Activated CD8-positive, alpha-beta T cell treated with anti-CD3 and anti-CD28 coated beads for 36 hours (primary cell): ENCODE measurements around the gene POLA1. TPM values are rescaled to one million over a fixed set of nuclear protein-coding genes. Genes with fewer than 3 reads are reported as not detected.

Source experiments
- ATAC-seq: fragments of 200-7000 bp; cut with Tn5 transposase; one replicate; pipeline ENCODE4 v1.10.0; 2021; ENCODE audit warnings: mild to moderate bottlenecking, moderate library complexity
- CTCF ChIA-PET: fragments of 350-600 bp; sonication (Branson Sonifier 250); formaldehyde crosslinking; loops from one replicate; lab custom pipeline; 2021; ENCODE audit warnings: antibody characterized with exemption; lab: Charles Lee
- POLR2A ChIA-PET: fragments of 350-600 bp; sonication (Branson Sonifier 250); formaldehyde crosslinking; loops from one replicate; lab custom pipeline; 2021; ENCODE audit warnings: antibody characterized with exemption; lab: Charles Lee
- DNase-seq: peaks from one replicate; pipeline ENCODE4 v3.0.0-alpha.2; 2020
- H3K27ac Mint-ChIP-seq: one replicate; pipeline ENCODE4 v1.8.0; 2021; ENCODE audit warnings: mild to moderate bottlenecking, mixed read lengths
- H3K27me3 Mint-ChIP-seq: one replicate; pipeline ENCODE4 v1.8.0; 2021; ENCODE audit warnings: mixed read lengths
- H3K36me3 Mint-ChIP-seq: one replicate; pipeline ENCODE4 v1.8.0; 2021; ENCODE audit warnings: low read depth, mixed read lengths
- H3K4me1 Mint-ChIP-seq: one replicate; pipeline ENCODE4 v1.8.0; 2021; ENCODE audit warnings: low read depth, mixed read lengths
- H3K4me3 Mint-ChIP-seq: one replicate; pipeline ENCODE4 v1.8.0; 2021; ENCODE audit warnings: mild to moderate bottlenecking, moderate library complexity, mixed read lengths
- H3K9me3 Mint-ChIP-seq: one replicate; pipeline ENCODE4 v1.8.0; 2021; ENCODE audit warnings: mixed read lengths
- CTCF ChIP-seq: fragments of 200-600 bp; IDR thresholded peaks from one replicate; pipeline ENCODE4 v1.8.0; 2022; ENCODE audit warnings: antibody characterized with exemption, mild to moderate bottlenecking
- intact Hi-C: fragments of 100-400 bp; cut with micrococcal nuclease; formaldehyde crosslinking; loops from one replicate; pipeline ENCODE4 v1.10.0; 2022
- total RNA-seq, 2 experiments: library from RNA; stranded (reverse); gene quantifications; one replicate each; pipeline ENCODE4 v1.2.3, GENCODE V29; 2021

POLA1 gene
- total RNA-seq, 2 experiments from 2014 or later: 41.4 to 42.9 TPM

GRCh38 chrX:24920769-24921168 lies 227.1 kb downstream of the POLA1 start:
- Mint-ChIP-seq H3K27me3 (no peaks in the 10 kb centered on the region), H3K4me1 (peaks cover 3% of the 10 kb centered on the region), H3K27ac (no peak overlapping the region), H3K9me3 (no peaks in the 10 kb centered on the region), H3K36me3 (peaks cover 8% of the 10 kb centered on the region), H3K4me3 (no peak overlapping the region)
- ChIA-PET POLR2A (no interaction called here), CTCF (no interaction called here)
- DNase-seq (no peak), ATAC-seq (peak; percentile 37)
- intact Hi-C loops: no loop called here
- TF ChIP-seq CTCF: no peak

GRCh38 chrX:24925430-24925829 lies 231.7 kb downstream of the POLA1 start:
- Mint-ChIP-seq H3K4me3 (no peak overlapping the region), H3K27ac (no peak overlapping the region), H3K36me3 (peaks cover 23% of the 10 kb centered on the region), H3K9me3 (no peaks in the 10 kb centered on the region), H3K27me3 (no peaks in the 10 kb centered on the region), H3K4me1 (peaks cover 3% of the 10 kb centered on the region)
- ATAC-seq: no peak
- CTCF ChIA-PET: no interaction called here
- POLR2A ChIA-PET: no interaction called here
- DNase-seq: no peak
- no peak for TF ChIP-seq CTCF
- intact Hi-C loops: no loop called here

- DNase-seq (no peak), ATAC-seq (no peak)
- H3K27ac Mint-ChIP-seq: no peak overlapping the region
- H3K27me3 Mint-ChIP-seq: no peaks in the 10 kb centered on the region
- H3K4me1 Mint-ChIP-seq: no peaks in the 10 kb centered on the region
- intact Hi-C loops: no loop called here
- ChIA-PET POLR2A (no interaction called here), CTCF (no interaction called here)
- no peak for TF ChIP-seq CTCF
- H3K9me3 Mint-ChIP-seq: no peaks in the 10 kb centered on the region
- H3K4me3 Mint-ChIP-seq: no peak overlapping the region
- peaks cover 24% of the 10 kb centered on the region for H3K36me3 Mint-ChIP-seq
These were observed 233.7 kb downstream of the POLA1 start for GRCh38 chrX:24927372-24927771.

GRCh38 chrX:24928114-24928513 lies 234.4 kb downstream of the POLA1 start:
- H3K36me3 Mint-ChIP-seq: peaks cover 24% of the 10 kb centered on the region
- no peaks in the 10 kb centered on the region for H3K27me3 Mint-ChIP-seq
- TF ChIP-seq CTCF: no peak
- H3K27ac Mint-ChIP-seq: no peak overlapping the region
- intact Hi-C loops: no loop called here
- CTCF ChIA-PET: interaction anchor here (1.2 kb wide), 1 partner anchor 10 kb away, joined by 3 read pairs; no protein-coding TSS in a partner anchor
- POLR2A ChIA-PET: no interaction called here
- no peaks in the 10 kb centered on the region for H3K9me3 Mint-ChIP-seq
- no peaks in the 10 kb centered on the region for H3K4me1 Mint-ChIP-seq
- no peak for DNase-seq
- H3K4me3 Mint-ChIP-seq: no peak overlapping the region
- ATAC-seq: no peak

- H3K4me3 Mint-ChIP-seq: no peak overlapping the region
- no peaks in the 10 kb centered on the region for H3K27me3 Mint-ChIP-seq
- H3K36me3 Mint-ChIP-seq: peaks cover 15% of the 10 kb centered on the region
- no peak for TF ChIP-seq CTCF
- ChIA-PET POLR2A (no interaction called here), CTCF (no interaction called here)
- no peaks in the 10 kb centered on the region for H3K4me1 Mint-ChIP-seq
- intact Hi-C loops: no loop called here
- H3K27ac Mint-ChIP-seq: no peak overlapping the region
- no peaks in the 10 kb centered on the region for H3K9me3 Mint-ChIP-seq
- ATAC-seq (no peak), DNase-seq (no peak)
These were observed 240.6 kb downstream of the POLA1 start for GRCh38 chrX:24934279-24934678.
